GM23338 (cell line): ENCODE results near the gene SPIN3. TPM values are rescaled to one million over a fixed set of nuclear protein-coding genes. Genes with fewer than 3 reads are reported as not detected.

Experiments
- ATAC-seq: fragments of 200-7000 bp; cut with Tn5 transposase; 3 replicates; pipeline ENCODE4 v1.9.1; 2020
- DNase-seq: peaks from one replicate; pipeline ENCODE4 v3.0.0-alpha.2; 2015; ENCODE audit warnings: low spot score
- H2AFZ ChIP-seq: fragments of 200-600 bp; sonication (generic); 2 replicates; pipeline ENCODE4 v1.8.0; 2016; ENCODE audit warnings: antibody characterized with exemption, mild to moderate bottlenecking, moderate library complexity
- H3F3A ChIP-seq: fragments of 200-600 bp; sonication (generic); replicated peaks from 2 replicates; pipeline ENCODE4 v1.8.0; 2017; ENCODE audit warnings: antibody characterized with exemption, mixed run types, low read depth
- H3K27ac ChIP-seq: fragments of 200-600 bp; sonication (generic); 2 replicates; pipeline ENCODE4 v1.6.1; 2016; ENCODE audit warnings: low read depth
- H3K27me3 ChIP-seq: fragments of 200-600 bp; sonication (generic); 2 replicates; pipeline ENCODE4 v1.8.0; 2016; ENCODE audit warnings: mild to moderate bottlenecking, mixed run types, moderate library complexity; ENCODE audit not compliant: insufficient read depth
- H3K36me3 ChIP-seq: fragments of 200-600 bp; sonication (generic); 2 replicates; pipeline ENCODE4 v1.8.0; 2016; ENCODE audit warnings: mild to moderate bottlenecking; ENCODE audit not compliant: insufficient read depth
- H3K4me1 ChIP-seq: fragments of 200-600 bp; sonication (generic); 2 replicates; pipeline ENCODE4 v1.8.0; 2016; ENCODE audit warnings: mild to moderate bottlenecking, moderate library complexity; ENCODE audit not compliant: insufficient read depth
- H3K4me2 ChIP-seq: fragments of 200-600 bp; sonication (generic); 2 replicates; pipeline ENCODE4 v1.7.1; 2017; ENCODE audit warnings: mixed run types
- H3K4me3 ChIP-seq: fragments of 200-600 bp; sonication (generic); 2 replicates; pipeline ENCODE4 v1.6.1; 2016; ENCODE audit warnings: mixed run types
- H3K79me2 ChIP-seq: fragments of 200-600 bp; sonication (generic); replicated peaks from 2 replicates; pipeline ENCODE4 v1.8.0; 2017; ENCODE audit warnings: mild to moderate bottlenecking; ENCODE audit not compliant: insufficient read depth
- H3K9me2 ChIP-seq: fragments of 200-600 bp; sonication (generic); 2 replicates; pipeline ENCODE4 v1.8.0; 2017; ENCODE audit not compliant: insufficient read depth
- H4K20me1 ChIP-seq: fragments of 200-600 bp; sonication (generic); replicated peaks from 2 replicates; pipeline ENCODE4 v1.8.0; 2017; ENCODE audit warnings: mild to moderate bottlenecking; ENCODE audit not compliant: insufficient read depth
- H3K27ac Mint-ChIP-seq: 2 replicates; pipeline ENCODE4 v1.8.0; 2020; ENCODE audit warnings: inconsistent platforms, mild to moderate bottlenecking, moderate library complexity, mixed read lengths
- H3K27me3 Mint-ChIP-seq: 3 replicates; pipeline ENCODE4 v1.8.0; 2022; ENCODE audit warnings: low read depth, mild to moderate bottlenecking, moderate library complexity, mixed read lengths, inconsistent platforms; ENCODE audit not compliant: insufficient read depth, poor library complexity
- H3K36me3 Mint-ChIP-seq: 3 replicates; pipeline ENCODE4 v1.8.0; 2021; ENCODE audit warnings: low read depth, mild to moderate bottlenecking, inconsistent platforms, moderate library complexity, mixed read lengths
- H3K4me1 Mint-ChIP-seq: 3 replicates; pipeline ENCODE4 v1.8.0; 2020; ENCODE audit warnings: mild to moderate bottlenecking, inconsistent platforms, mixed read lengths
- H3K4me3 Mint-ChIP-seq: 3 replicates; pipeline ENCODE4 v1.8.0; 2021; ENCODE audit warnings: moderate library complexity, mild to moderate bottlenecking, inconsistent platforms, mixed read lengths
- H3K9me3 Mint-ChIP-seq: 3 replicates; pipeline ENCODE4 v1.8.0; 2020; ENCODE audit warnings: moderate library complexity, mild to moderate bottlenecking, inconsistent platforms, mixed read lengths
- CREB1 ChIP-seq: fragments of 250-450 bp; sonication (Bioruptor Pico); IDR thresholded peaks from 2 replicates; pipeline ENCODE4 v1.5.0; 2020; ENCODE audit warnings: low read depth, mild to moderate bottlenecking, moderate library complexity
- CTCF ChIP-seq, 2 experiments: fragments of 200-600 bp in 1 of 2; sonication (generic) in 1 of 2; conservative IDR thresholded peaks; 2 replicates each; pipeline versions ENCODE4 v1.5.1 to v1.6.1; 2016 to 2017; ENCODE audit warnings: antibody characterized with exemption in 2 of 2, low read depth in 2 of 2, mild to moderate bottlenecking in 2 of 2, moderate library complexity in 1 of 2
- EZH2 ChIP-seq: fragments of 200-600 bp; sonication (generic); IDR thresholded peaks from one replicate; pipeline ENCODE4 v1.8.0; 2017; ENCODE audit warnings: antibody characterized with exemption, mild to moderate bottlenecking, low read depth; ENCODE audit not compliant: unreplicated experiment
- EZH2phosphoT487 ChIP-seq: fragments of 200-600 bp; sonication (generic); IDR thresholded peaks from one replicate; pipeline ENCODE4 v1.8.1; 2018; ENCODE audit warnings: antibody characterized with exemption; ENCODE audit not compliant: unreplicated experiment
- JUNB ChIP-seq: IDR thresholded peaks from one replicate; pipeline ENCODE4 v1.6.1; 2016; ENCODE audit warnings: antibody characterized with exemption; ENCODE audit not compliant: unreplicated experiment
- NANOG ChIP-seq: IDR thresholded peaks from 2 replicates; pipeline ENCODE4 v1.6.1; 2016; ENCODE audit warnings: antibody characterized with exemption, borderline replicate concordance
- POLR2AphosphoS5 ChIP-seq: IDR thresholded peaks from 2 replicates; pipeline ENCODE4 v1.6.1; 2016; ENCODE audit warnings: antibody characterized with exemption, low read depth
- REST ChIP-seq: IDR thresholded peaks from one replicate; pipeline ENCODE4 v1.6.1; 2018; ENCODE audit warnings: antibody characterized with exemption; ENCODE audit not compliant: unreplicated experiment
- STAT1 ChIP-seq: IDR thresholded peaks from one replicate; pipeline ENCODE4 v1.6.1; 2016; ENCODE audit warnings: antibody characterized with exemption; ENCODE audit not compliant: unreplicated experiment
- ZNF114 ChIP-seq: fragments of 250-450 bp; sonication (Bioruptor Pico); IDR thresholded peaks from 2 replicates; pipeline ENCODE4 v1.5.0; 2020; ENCODE audit warnings: mild to moderate bottlenecking, moderate library complexity
- ZNF331 ChIP-seq: fragments of 250-450 bp; sonication (Bioruptor Pico); IDR thresholded peaks from 2 replicates; pipeline ENCODE4 v1.5.0; 2020; ENCODE audit warnings: low read depth, mild to moderate bottlenecking, moderate library complexity
- ZNF462 ChIP-seq: fragments of 250-450 bp; sonication (Bioruptor Pico); IDR thresholded peaks from 2 replicates; pipeline ENCODE4 v1.5.0; 2020; ENCODE audit warnings: mild to moderate bottlenecking, moderate library complexity
- polyA plus RNA-seq: library from polyadenylated mRNA; unstranded; fragments of >200 nt; fragmentation: Nextera tagmentation; extraction: Ambion mirVana; gene quantifications from 2 replicates; pipeline ENCODE4 v1.2.1, GENCODE V29; 2016
- total RNA-seq: library from RNA; depleted of rRNA; stranded (reverse); fragments of >200 nt; shearing (Covaris generic); gene quantifications from 2 replicates; pipeline ENCODE4 v1.2.3, GENCODE V29; 2014
- TF ChIP-seq, protein P1 (sequence below): IDR thresholded peaks from 2 replicates; pipeline ENCODE4 v1.6.1; 2016; ENCODE audit warnings: antibody characterized with exemption

The SPIN3 gene
- total and polyA plus RNA-seq, 2 experiments from 2014 or later, result 14.9 to 18.2 TPM

DNA sequence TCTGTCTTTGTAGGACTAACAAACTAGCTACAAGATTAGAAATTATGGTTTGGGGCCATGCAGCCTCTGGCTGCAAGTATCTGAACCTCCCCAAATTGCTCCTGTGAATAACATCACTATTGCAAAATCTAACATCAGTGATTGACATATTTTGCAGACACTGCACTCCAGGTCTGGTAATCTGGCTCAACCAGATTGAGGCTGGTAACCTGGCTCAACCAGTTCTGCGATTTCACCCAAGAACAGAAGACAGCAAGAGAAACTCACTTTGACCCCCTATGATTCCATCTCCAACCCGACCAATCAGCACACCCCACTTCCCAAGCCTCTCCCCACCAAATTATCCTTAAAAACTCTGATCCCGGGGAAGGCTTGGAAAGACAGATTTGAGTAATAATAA is 20.9 kb downstream of the SPIN3 start:
- Mint-ChIP-seq H3K27ac (no peak overlapping the region), H3K4me3 (no peak overlapping the region), H3K4me1 (no peaks in the 10 kb centered on the region), H3K36me3 (peaks cover 44% of the 10 kb centered on the region), H3K9me3 (no peaks in the 10 kb centered on the region), H3K27me3 (no peaks in the 10 kb centered on the region)
- H3K9me2 ChIP-seq, result no peaks in the 10 kb centered on the region
- no peak for ATAC-seq
- no peak overlapping the region for H3K4me2 ChIP-seq
- peaks cover 18% of the 10 kb centered on the region; the same call in 1 of the 2 replicates for H3K36me3 ChIP-seq
- DNase-seq, result no peak
- H3K27me3 ChIP-seq, result no peaks in the 10 kb centered on the region
- no peak overlapping the region for H2AFZ ChIP-seq
- H4K20me1 ChIP-seq, result no peaks in the 10 kb centered on the region
- H3K4me3 ChIP-seq, result no peak overlapping the region
- no peaks in the 10 kb centered on the region for H3F3A ChIP-seq
- H3K4me1 ChIP-seq, result no peaks in the 10 kb centered on the region
- TF ChIP-seq JUNB (no peak), ZNF331 (CRISPR knock-in tag) (no peak), EZH2 (no peak), CTCF (conservative IDR thresholded peaks at IDR 0.05; ENCODE audit: low read depth in 2 of 2) (no peak), REST (no peak), ZNF114 (CRISPR knock-in tag) (no peak), NANOG (no peak), CREB1 (CRISPR knock-in tag) (no peak), STAT1 (no peak), POLR2AphosphoS5 (no peak), EZH2phosphoT487 (no peak), ZNF462 (CRISPR knock-in tag) (no peak)
- TF ChIP-seq, protein P1, sequence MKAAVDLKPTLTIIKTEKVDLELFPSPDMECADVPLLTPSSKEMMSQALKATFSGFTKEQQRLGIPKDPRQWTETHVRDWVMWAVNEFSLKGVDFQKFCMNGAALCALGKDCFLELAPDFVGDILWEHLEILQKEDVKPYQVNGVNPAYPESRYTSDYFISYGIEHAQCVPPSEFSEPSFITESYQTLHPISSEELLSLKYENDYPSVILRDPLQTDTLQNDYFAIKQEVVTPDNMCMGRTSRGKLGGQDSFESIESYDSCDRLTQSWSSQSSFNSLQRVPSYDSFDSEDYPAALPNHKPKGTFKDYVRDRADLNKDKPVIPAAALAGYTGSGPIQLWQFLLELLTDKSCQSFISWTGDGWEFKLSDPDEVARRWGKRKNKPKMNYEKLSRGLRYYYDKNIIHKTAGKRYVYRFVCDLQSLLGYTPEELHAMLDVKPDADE, result no peak
- H3K79me2 ChIP-seq, result no peaks in the 10 kb centered on the region
- no peak overlapping the region for H3K27ac ChIP-seq
